ENCODE results near the gene TOR1AIP1.

GRCh38 chr1:179951383-179952144 is 69.5 kb downstream of the TOR1AIP1 start:
- TF ChIP-seq POLR2A (IDR thresholded peaks at IDR 0.05; ENCODE audit: low read length) (no peak), CTCF (IDR thresholded peaks at IDR 0.05) (no peak), EP300 (IDR thresholded peaks at IDR 0.05) (no peak), E2F6 (IDR thresholded peaks at IDR 0.05; ENCODE audit: borderline replicate concordance, low read depth) (no peak), CHD4 (IDR thresholded peaks at IDR 0.05; ENCODE audit: borderline replicate concordance) (no peak)
